Measurements from ENCODE around the gene CBARP. TPM values are rescaled to one million over a fixed set of nuclear protein-coding genes. Genes with fewer than 3 reads are reported as not detected.

The CBARP gene
- total RNA-seq (2016; rRNA removed; fragmentation: Illumina TruSeq; extraction: Trizol) (0.27 and 1.2 TPM in 2 replicates), polyA plus RNA-seq (2011; rRNA removed) (1.4 and 2.8 TPM in 2 replicates), polyA minus RNA-seq (2011; rRNA and poly(A)+ RNA removed; ENCODE audit: low replicate concordance) (0.21 and 2.3 TPM in 2 replicates), Bru-seq, nascent RNA (percentile 37 among the genes with signal in this experiment), BruChase-seq, experiment 1, labeled RNA remaining after a 6-hour chase (percentile 55 among the genes with signal in this experiment), BruChase-seq, experiment 2, labeled RNA remaining after a 2-hour chase (percentile 45 among the genes with signal in this experiment)
- 1.1 and 1.3 TPM in 2 replicates for total RNA-seq (2016; cell fraction: cytosol; rRNA removed; fragmentation: Illumina TruSeq; extraction: Trizol; ENCODE audit: low read depth)
- total RNA-seq (2016; cell fraction: insoluble cytoplasmic fraction; rRNA removed; fragmentation: Illumina TruSeq; extraction: Trizol): 0.82 and 1.8 TPM in 2 replicates
- total RNA-seq (2016; cell fraction: membrane; rRNA removed; fragmentation: Illumina TruSeq; extraction: Trizol): 1.1 and 1.8 TPM in 2 replicates
- 0.88 and 1.8 TPM in 2 replicates for total RNA-seq (2016; cell fraction: nucleus; rRNA removed; fragmentation: Illumina TruSeq; extraction: Trizol)
- polyA plus RNA-seq (2011; cell fraction: cytosol; rRNA removed): 1.0 and 2.2 TPM in 2 replicates
- 12.5 TPM in 2 replicates for polyA plus RNA-seq (2011; cell fraction: nucleus; rRNA removed)
- polyA plus RNA-seq (2012): 1.1 and 1.9 TPM in 2 replicates
- polyA plus RNA-seq (2016; cell fraction: cytosol; fragmentation: Illumina TruSeq; extraction: Trizol; ENCODE audit: low read depth): 0.58 and 0.73 TPM in 2 replicates
- polyA plus RNA-seq (2016; cell fraction: insoluble cytoplasmic fraction; fragmentation: Illumina TruSeq; extraction: Trizol; ENCODE audit: low read depth): 0.82 and 1.5 TPM in 2 replicates
- 2.0 and 2.4 TPM in 2 replicates for polyA plus RNA-seq (2016; cell fraction: membrane; fragmentation: Illumina TruSeq; extraction: Trizol; ENCODE audit: low read depth)
- 6.5 and 7.2 TPM in 2 replicates for polyA plus RNA-seq (2016; cell fraction: nucleus; fragmentation: Illumina TruSeq; extraction: Trizol; ENCODE audit: insufficient read depth, low read depth)
- polyA minus RNA-seq (2011; cell fraction: cytosol; rRNA and poly(A)+ RNA removed): 1.3 and 1.7 TPM in 2 replicates
- polyA minus RNA-seq (2011; cell fraction: nucleus; rRNA and poly(A)+ RNA removed): 0.90 and 2.0 TPM in 2 replicates
- long read RNA-seq, experiment 1: 0 reads
- long read RNA-seq, experiment 2, partial matches to known transcripts: 3 of 26 reads
- long read RNA-seq, experiment 2, other reads (novel, unspliced or antisense): 21 of 26 reads

DNA sequence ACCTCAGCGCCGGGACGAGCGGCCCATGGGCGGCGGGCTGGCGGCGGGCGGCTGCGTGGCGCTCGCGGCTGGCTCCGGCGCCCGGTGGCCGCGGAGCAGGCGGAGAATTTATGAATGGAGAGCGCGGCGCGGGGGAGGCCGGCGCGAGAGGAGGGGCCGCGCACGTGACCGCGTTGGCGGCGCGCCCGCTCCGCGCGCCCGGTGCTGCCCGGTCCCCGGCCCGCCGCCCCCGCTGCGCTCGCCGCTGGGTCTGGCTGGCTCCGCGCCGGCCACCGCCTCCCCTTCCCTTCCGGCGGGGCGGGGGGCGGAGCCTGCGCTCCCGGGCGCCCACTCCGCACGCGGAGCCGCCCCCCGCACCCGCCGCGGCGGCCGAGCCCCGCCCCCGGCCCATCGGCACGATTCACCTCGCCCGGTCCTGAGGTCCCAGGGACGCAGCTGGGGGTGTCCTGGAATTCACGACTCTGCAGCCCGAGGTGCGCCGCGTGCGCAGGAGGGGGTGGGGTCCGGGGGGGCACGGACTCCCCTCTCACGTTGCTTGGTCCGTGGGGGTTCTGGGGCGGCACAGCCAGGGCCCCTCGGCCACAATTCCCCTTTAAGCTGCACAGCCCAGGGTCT is at the start of gene CBARP:
Gene CBARP (minus strand): TSS at position 252 of the 615 bp plus-strand sequence. CDS start 1,905 bp downstream, outside the sequence.
- H3K4me1 ChIP-seq (ENCODE audit: insufficient read depth, low read length): peaks cover 34% of the 10 kb centered on the region
- 0% methylated on average over 3 of the region's 87 CpGs for WGBS (ENCODE audit: low lambda C conversion rate)
- ATAC-seq (peak; percentile 8; the same call in 1 of the 3 replicates), DNase-seq (ENCODE audit: low spot score) (no peak), FAIRE-seq (no peak)
- H3K79me2 ChIP-seq (ENCODE audit: insufficient read depth, low read length): peaks cover 9% of the 10 kb centered on the region
- H3K9me3 ChIP-seq (ENCODE audit: low read length): no peaks in the 10 kb centered on the region
- no peak within 1 kb of the TSS for H2AFZ ChIP-seq (ENCODE audit: low read length)
- no peaks in the 10 kb centered on the region for H3K27me3 ChIP-seq (ENCODE audit: control insufficient read depth in 1 of 2, insufficient read depth in 2 of 2, low read length in 2 of 2)
- peak within 1 kb of the TSS; percentile 7 for H3K27ac ChIP-seq (ENCODE audit: extremely low read length, insufficient read depth, low read length)
- peak within 1 kb of the TSS; percentile 59 to 77 (median 77); a peak in 5 of 6 replicates for H3K4me3 ChIP-seq (replicated peaks in 1 of 3; ENCODE audit: insufficient read depth in 1 of 3, low read depth in 2 of 3, low read length in 3 of 3)
- ChIA-PET POLR2A (interaction anchor here (0.6 to 10.1 kb wide), 8 partner anchors 13 to 774 kb away, joined by 3 to 469 read pairs (median 4); partner anchors contain the start of gene CIRBP), CTCF (ENCODE audit: low intra/inter-chr PET ratio, low total read pairs) (no interaction called here)
- H3K4me2 ChIP-seq (ENCODE audit: low read depth, low read length): peak within 1 kb of the TSS; percentile 91
- no peaks in the 10 kb centered on the region for H4K20me1 ChIP-seq (ENCODE audit: insufficient read depth, low read length)
- intact Hi-C loops (cut with micrococcal nuclease; ENCODE audit: unreplicated experiment) (no loop called here), in situ Hi-C loops (cut with HindIII; ENCODE audit: extremely low pct_ligation_motif_present, low pct_unique_long_range_greater_than_20kb) (no loop called here)
- peaks cover 0 to 3% of the 10 kb centered on the region in 2 experiments; a peak in 1 of 5 replicates for H3K36me3 ChIP-seq (replicated peaks in 1 of 2; ENCODE audit: control insufficient read depth in 1 of 2, insufficient read depth in 2 of 2, low read length in 2 of 2)
- no TSS peak for BruUV-seq (replicated peaks)
- peak within 1 kb of the TSS; percentile 64; the same call in 1 of the 2 replicates for H3K9ac ChIP-seq (ENCODE audit: insufficient read depth, low read depth, low read length)
- peak; percentile 3 for TF ChIP-seq TEAD3 (CRISPR knock-in tag; optimal IDR thresholded peaks at IDR 0.05; ENCODE audit: borderline replicate concordance)
- peak; percentile 21; the same call in 1 of the 2 replicates for TF ChIP-seq GABPB1 (CRISPR knock-in tag; IDR thresholded peaks at IDR 0.05)
- no peak for TF ChIP-seq KMT2B (CRISPR knock-in tag; IDR thresholded peaks at IDR 0.05)
- TF ChIP-seq ZBTB2 (CRISPR knock-in tag; IDR thresholded peaks at IDR 0.05; ENCODE audit: low read depth): peak; percentile 90
- TF ChIP-seq ZNF530 (CRISPR knock-in tag; IDR thresholded peaks at IDR 0.05; ENCODE audit: low read depth): no peak
- peak; percentile 64 for TF ChIP-seq HNRNPLL (IDR thresholded peaks at IDR 0.05; ENCODE audit: low read depth, low read length, poor library complexity, severe bottlenecking)
- no peak for TF ChIP-seq SKI (IDR thresholded peaks at IDR 0.05; ENCODE audit: partially characterized antibody)
- TF ChIP-seq ZGPAT (CRISPR knock-in tag; IDR thresholded peaks at IDR 0.05): 0 out of 2 replicates have a peak, but pooled peaks have one; percentile 18
- TF ChIP-seq ZNF567 (CRISPR knock-in tag; IDR thresholded peaks at IDR 0.05; ENCODE audit: borderline replicate concordance): no peak
- TF ChIP-seq ZNF724P (CRISPR knock-in tag; IDR thresholded peaks at IDR 0.05; ENCODE audit: borderline replicate concordance): no peak
- TF ChIP-seq, protein P1, sequence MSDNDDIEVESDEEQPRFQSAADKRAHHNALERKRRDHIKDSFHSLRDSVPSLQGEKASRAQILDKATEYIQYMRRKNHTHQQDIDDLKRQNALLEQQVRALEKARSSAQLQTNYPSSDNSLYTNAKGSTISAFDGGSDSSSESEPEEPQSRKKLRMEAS (IDR thresholded peaks at IDR 0.05): peak; percentile 6; the same call in 1 of the 2 replicates
- TF ChIP-seq ZNF747 (CRISPR knock-in tag; IDR thresholded peaks at IDR 0.05; ENCODE audit: borderline replicate concordance): no peak
- no peak for TF ChIP-seq MBNL3 (CRISPR knock-in tag; conservative IDR thresholded peaks at IDR 0.05)
- no peak for TF ChIP-seq IRX3 (CRISPR knock-in tag; IDR thresholded peaks at IDR 0.05; ENCODE audit: borderline replicate concordance, low read depth)
